Body of pancreas (tissue), 4 donors: ENCODE data around the gene HNRNPH2. TPM values are rescaled to one million over a fixed set of nuclear protein-coding genes. Genes with fewer than 3 reads are reported as not detected.

Source experiments
- ATAC-seq: fragments of 150-250 bp; one replicate; pipeline ENCODE4 v1.9.1; 2016
- DNase-seq, 4 donors: peaks; one replicate each; pipeline ENCODE4 v3.0.0-alpha.2; 2019
- H3K27ac ChIP-seq, 4 donors: fragments of 200-600 bp; sonication (generic); 1 replicate in 3 of 4; 2 replicates in 1 of 4; pipeline versions ENCODE4 v1.5.1 to v1.6.1; 2016 to 2019; ENCODE audit warnings: mild to moderate bottlenecking in 1 of 4, mixed read lengths in 1 of 4, moderate library complexity in 1 of 4
- H3K27me3 ChIP-seq, 2 donors: fragments of 200-600 bp; sonication (generic); one replicate each; pipeline ENCODE4 v1.6.0; 2016; ENCODE audit warnings: mild to moderate bottlenecking in 1 of 2
- H3K36me3 ChIP-seq, 2 donors: fragments of 200-600 bp; sonication (generic); replicated peaks in 1 of 2; 2 replicates each; pipeline ENCODE4 v1.5.1; 2016; ENCODE audit warnings: low read depth in 2 of 2; ENCODE audit not compliant: insufficient read depth in 1 of 2
- H3K4me1 ChIP-seq: fragments of 200-600 bp; sonication (generic); one replicate; pipeline ENCODE4 v1.6.0; 2016
- H3K4me3 ChIP-seq, 2 donors: fragments of 200-600 bp; sonication (generic); 1 replicate in 1 of 2; 2 replicates in 1 of 2; pipeline ENCODE4 v1.5.1; 2016 to 2019
- H3K9me3 ChIP-seq, 3 donors: fragments of 200-600 bp; sonication (generic); 1 replicate in 2 of 3; 2 replicates in 1 of 3; pipeline ENCODE4 v1.5.1; 2016
- CTCF ChIP-seq, 7 experiments: fragments of 450-650 bp in 4 of 7; fragments of 200-600 bp in 3 of 7; sonication (generic) in 3 of 7; IDR thresholded peaks; one replicate each; pipeline ENCODE4 v1.5.1; 2016 to 2019; ENCODE audit warnings: antibody characterized with exemption in 7 of 7
- POLR2A ChIP-seq, 3 donors: fragments of 450-650 bp; IDR thresholded peaks; one replicate each; pipeline ENCODE4 v1.6.1; 2016; ENCODE audit warnings: antibody characterized with exemption in 3 of 3, mild to moderate bottlenecking in 2 of 3
- WGBS, 2 donors: methylation state at CpG; one replicate each; pipeline ENCODE4 v1.1.5; 2017; 5-methylcytosine and 5-hydroxymethylcytosine counted together
- intact Hi-C: fragments of 100-400 bp; cut with DNase I; formaldehyde crosslinking; loops from one replicate; pipeline ENCODE4 v1.15.1; 2023
- total RNA-seq, 2 donors: library from RNA; depleted of rRNA; stranded (reverse); fragments of >200 nt; gene quantifications; one replicate each; pipeline ENCODE4 v1.1.0, GENCODE V29; 2016

Gene HNRNPH2
- total RNA-seq, 2 donors from 2014 or later = 24.1 to 25.7 TPM

DNA sequence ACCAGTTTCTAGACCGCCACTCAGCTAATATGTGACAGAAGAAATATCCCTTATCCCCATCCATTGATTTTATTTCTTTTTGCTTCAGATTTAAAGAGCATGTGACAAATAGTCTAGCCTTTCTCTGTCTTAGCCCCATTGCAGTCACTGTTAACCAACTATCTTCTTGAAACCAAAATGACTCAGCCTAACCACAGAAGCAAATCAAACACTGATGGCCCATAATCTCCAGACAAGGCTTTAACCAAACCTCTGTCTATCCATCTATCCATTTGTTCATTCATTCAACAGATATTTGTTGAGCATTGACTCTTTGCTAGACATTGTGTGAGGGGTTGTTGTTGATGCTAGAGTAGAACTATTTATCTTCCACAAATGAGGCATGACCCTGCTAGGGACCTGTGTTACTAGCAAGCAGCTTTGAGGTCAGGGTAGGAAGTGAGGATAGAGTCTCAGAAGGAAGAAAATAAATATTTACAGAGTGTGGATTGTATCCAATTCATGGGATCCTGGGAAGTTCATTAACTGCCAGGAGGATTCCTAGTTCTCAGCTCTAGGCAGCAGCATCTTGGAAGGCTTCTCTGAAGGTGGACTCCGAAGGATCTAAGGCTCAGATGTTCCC is 22.5 kb downstream of the HNRNPH2 start:
- 92 to 96% methylated on average over 1 to 2 of the region's 2 CpGs for WGBS, 2 donors
- intact Hi-C loops = no loop called here
- peaks cover 3% of the 10 kb centered on the region for H3K4me1 ChIP-seq
- no peak overlapping the region for H3K4me3 ChIP-seq
- DNase-seq (no peak), ATAC-seq (no peak)
- no peaks in the 10 kb centered on the region for H3K9me3 ChIP-seq
- H3K27ac ChIP-seq = peak overlapping the region in 2 of 4 donors; percentile 3 to 14
- TF ChIP-seq POLR2A (IDR thresholded peaks at IDR 0.05) (no peak), CTCF (IDR thresholded peaks at IDR 0.05) (no peak)
- H3K27me3 ChIP-seq = no peaks in the 10 kb centered on the region
- H3K36me3 ChIP-seq = no peaks in the 10 kb centered on the region

GRCh38 chrX:101442085-101442484 is 34.1 kb downstream of the HNRNPH2 start:
- no peaks in the 10 kb centered on the region for H3K9me3 ChIP-seq
- H3K4me3 ChIP-seq = no peak overlapping the region
- WGBS, 2 donors = 79 to 100% methylated on average over 2 of the region's 2 CpGs
- H3K4me1 ChIP-seq = no peaks in the 10 kb centered on the region
- no peaks in the 10 kb centered on the region for H3K36me3 ChIP-seq
- DNase-seq (no peak), ATAC-seq (no peak)
- TF ChIP-seq POLR2A (IDR thresholded peaks at IDR 0.05) = no peak
- TF ChIP-seq CTCF (IDR thresholded peaks at IDR 0.05) = no peak
- H3K27ac ChIP-seq = no peak overlapping the region
- intact Hi-C loops = no loop called here
- H3K27me3 ChIP-seq = no peaks in the 10 kb centered on the region

- no peak for ATAC-seq
- 80 to 94% methylated on average over 1 of the region's 1 CpG for WGBS, 2 donors
- intact Hi-C loops = no loop called here
Measured at GRCh38 chrX:101449279-101449678, 41.3 kb downstream of the HNRNPH2 start.

GRCh38 chrX:101450085-101450484 is 42.1 kb downstream of the HNRNPH2 start:
- Histone ChIP-seq H3K27me3 (no peaks in the 10 kb centered on the region), H3K4me1 (peaks cover 11% of the 10 kb centered on the region), H3K27ac (peak overlapping the region; percentile 7 to 61 (median 45)), H3K36me3 (no peaks in the 10 kb centered on the region), H3K9me3 (no peaks in the 10 kb centered on the region), H3K4me3 (no peak overlapping the region)
- DNase-seq (peak; percentile 38 to 67 (median 64)), ATAC-seq (peak; percentile 85)
- intact Hi-C loops = no loop called here
- WGBS, 2 donors = 33 to 54% methylated on average over 1 to 2 of the region's 2 CpGs
- TF ChIP-seq CTCF (IDR thresholded peaks at IDR 0.05) (no peak), POLR2A (IDR thresholded peaks at IDR 0.05) (peak in 2 of 3 donors; percentile 16 to 21)

More at GRCh38 chrX:101449279-101449678, 41.3 kb downstream of the HNRNPH2 start:
- peak overlapping the region in 3 of 4 donors; percentile 30 to 61 (median 60) for H3K27ac ChIP-seq
- peaks cover 11% of the 10 kb centered on the region for H3K4me1 ChIP-seq
- H3K4me3 ChIP-seq = no peak overlapping the region
- DNase-seq = no peak
- TF ChIP-seq POLR2A (IDR thresholded peaks at IDR 0.05) = no peak
- TF ChIP-seq CTCF (IDR thresholded peaks at IDR 0.05) = no peak
- H3K27me3 ChIP-seq = no peaks in the 10 kb centered on the region
- no peaks in the 10 kb centered on the region for H3K36me3 ChIP-seq
- H3K9me3 ChIP-seq = no peaks in the 10 kb centered on the region

- no peaks in the 10 kb centered on the region for H3K36me3 ChIP-seq
- ATAC-seq = no peak
- no peaks in the 10 kb centered on the region for H3K27me3 ChIP-seq
- H3K27ac ChIP-seq = peak overlapping the region in 1 of 4 donors; percentile 61
- TF ChIP-seq CTCF (IDR thresholded peaks at IDR 0.05) (no peak), POLR2A (IDR thresholded peaks at IDR 0.05) (no peak)
- peaks cover 11% of the 10 kb centered on the region for H3K4me1 ChIP-seq
- no peaks in the 10 kb centered on the region for H3K9me3 ChIP-seq
- DNase-seq = no peak
- WGBS, 2 donors = 77% methylated on average over 2 of the region's 2 CpGs; no CpG with 5 or more reads in 1 of the 2 donors
- intact Hi-C loops = no loop called here
- no peak overlapping the region for H3K4me3 ChIP-seq
Measured at GRCh38 chrX:101450961-101451360, 42.9 kb downstream of the HNRNPH2 start.
